ENCODE measurements around the gene PHC2.

The PHC2 gene

DNA sequence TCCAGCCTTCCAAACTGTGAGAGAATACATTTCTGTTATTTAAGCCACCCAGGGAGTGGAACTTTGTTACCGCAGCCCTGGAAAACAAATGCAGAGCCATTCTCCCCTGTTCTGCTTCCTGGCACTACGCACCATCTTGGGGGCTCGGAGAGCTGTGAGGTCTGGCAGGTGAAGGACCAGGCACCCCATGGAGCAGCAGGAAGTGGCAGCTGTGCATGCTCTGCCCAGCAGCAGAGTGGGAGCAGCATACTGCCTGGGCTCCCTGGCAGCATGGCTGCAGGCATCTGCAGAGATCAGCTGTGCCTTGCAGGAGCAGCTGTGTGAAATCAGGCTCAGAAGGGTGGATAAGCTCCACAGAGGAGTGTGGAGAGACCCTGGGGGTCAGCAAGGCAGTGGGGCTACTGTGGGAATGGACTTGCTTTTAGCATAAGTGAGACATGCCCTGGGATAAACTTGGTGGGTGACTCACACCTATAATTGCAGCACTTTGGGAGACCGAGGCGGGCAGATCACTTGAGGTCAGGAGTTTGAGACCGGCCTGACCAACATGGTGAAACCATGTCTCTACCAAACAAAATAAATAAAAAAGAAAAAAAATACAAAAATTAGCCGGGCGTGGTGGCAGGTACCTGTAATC, 23.9 kb upstream of the PHC2 start:
- TF ChIP-seq, protein P1, sequence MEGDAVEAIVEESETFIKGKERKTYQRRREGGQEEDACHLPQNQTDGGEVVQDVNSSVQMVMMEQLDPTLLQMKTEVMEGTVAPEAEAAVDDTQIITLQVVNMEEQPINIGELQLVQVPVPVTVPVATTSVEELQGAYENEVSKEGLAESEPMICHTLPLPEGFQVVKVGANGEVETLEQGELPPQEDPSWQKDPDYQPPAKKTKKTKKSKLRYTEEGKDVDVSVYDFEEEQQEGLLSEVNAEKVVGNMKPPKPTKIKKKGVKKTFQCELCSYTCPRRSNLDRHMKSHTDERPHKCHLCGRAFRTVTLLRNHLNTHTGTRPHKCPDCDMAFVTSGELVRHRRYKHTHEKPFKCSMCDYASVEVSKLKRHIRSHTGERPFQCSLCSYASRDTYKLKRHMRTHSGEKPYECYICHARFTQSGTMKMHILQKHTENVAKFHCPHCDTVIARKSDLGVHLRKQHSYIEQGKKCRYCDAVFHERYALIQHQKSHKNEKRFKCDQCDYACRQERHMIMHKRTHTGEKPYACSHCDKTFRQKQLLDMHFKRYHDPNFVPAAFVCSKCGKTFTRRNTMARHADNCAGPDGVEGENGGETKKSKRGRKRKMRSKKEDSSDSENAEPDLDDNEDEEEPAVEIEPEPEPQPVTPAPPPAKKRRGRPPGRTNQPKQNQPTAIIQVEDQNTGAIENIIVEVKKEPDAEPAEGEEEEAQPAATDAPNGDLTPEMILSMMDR (IDR thresholded peaks at IDR 0.05; ENCODE audit: low read depth, low read length): no peak
- no peak overlapping the region for H3K4me3 ChIP-seq (replicated peaks in 1 of 2; ENCODE audit: low read depth in 2 of 2, low read length in 2 of 2)
- DNase-seq (ENCODE audit: low read depth in 2 of 2): no peak

DNA sequence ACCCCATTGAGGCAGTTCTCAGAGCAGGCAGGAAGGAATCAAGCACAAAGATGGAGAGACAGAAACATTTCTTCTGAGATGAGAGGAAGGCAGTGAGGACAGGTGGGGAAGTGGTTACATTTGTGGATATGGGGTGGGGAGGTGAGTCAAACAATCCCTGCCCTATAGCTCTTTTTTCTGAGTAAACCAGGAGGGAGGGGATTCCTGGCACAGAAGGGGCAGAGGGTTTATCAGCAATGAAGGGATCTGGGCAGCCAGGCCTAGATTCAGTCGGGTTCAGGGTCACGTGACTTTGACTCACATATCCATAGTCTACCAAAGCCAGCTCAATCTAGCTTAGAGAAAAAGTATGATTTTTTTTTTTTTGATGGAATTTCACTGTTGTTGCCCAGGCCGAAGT, 15.7 kb upstream of the PHC2 start:
- no peak overlapping the region for H3K4me3 ChIP-seq (replicated peaks in 1 of 2; ENCODE audit: low read depth in 2 of 2, low read length in 2 of 2)
- TF ChIP-seq, protein P1 (IDR thresholded peaks at IDR 0.05; ENCODE audit: low read depth, low read length): no peak
- no peak for DNase-seq (ENCODE audit: low read depth in 2 of 2)

DNA sequence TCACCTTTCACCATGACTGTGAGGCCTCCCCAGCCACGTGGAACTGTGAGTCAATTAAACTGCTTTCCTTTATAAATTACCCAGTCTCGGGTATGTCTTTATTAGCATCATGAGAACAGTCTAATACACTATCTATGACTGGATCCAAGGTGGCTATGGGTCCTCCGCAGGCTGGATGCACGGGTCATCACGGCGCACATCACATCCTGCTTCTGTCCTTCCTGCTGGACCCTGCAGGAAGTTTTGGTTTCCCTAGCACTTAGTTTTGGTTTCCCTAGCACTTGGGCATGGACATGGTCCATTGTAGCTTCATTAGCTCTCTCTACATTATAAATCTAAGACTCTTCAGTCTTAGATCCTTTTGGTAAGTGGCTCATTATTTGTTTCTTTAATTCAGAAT, 14.2 kb upstream of the PHC2 start:
- TF ChIP-seq, protein P1 (IDR thresholded peaks at IDR 0.05; ENCODE audit: low read depth, low read length): no peak
- DNase-seq (ENCODE audit: low read depth in 2 of 2): no peak
- no peak overlapping the region for H3K4me3 ChIP-seq (replicated peaks in 1 of 2; ENCODE audit: low read depth in 2 of 2, low read length in 2 of 2)

DNA sequence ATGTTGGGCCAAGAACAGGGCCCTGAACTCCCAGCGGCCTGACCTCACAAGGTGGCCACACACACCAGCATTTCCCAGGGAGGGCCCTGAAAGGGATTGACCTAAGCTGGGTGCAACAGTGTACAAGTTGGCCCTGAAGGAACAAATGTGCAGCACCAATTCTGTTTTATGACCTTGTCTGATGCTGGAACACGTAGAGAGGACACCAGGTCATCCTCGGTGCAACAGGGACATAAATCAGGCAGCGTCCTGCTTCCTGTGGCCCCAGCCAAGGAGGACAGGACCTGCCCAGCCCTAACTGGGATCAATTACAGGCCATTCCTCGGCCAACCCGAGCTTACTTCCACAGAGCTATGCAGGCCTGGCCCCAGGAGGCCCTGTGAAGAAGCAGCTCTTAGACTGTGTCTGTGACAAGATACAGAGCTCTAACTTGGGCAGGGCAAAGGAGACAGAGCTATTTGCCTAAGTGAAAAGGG, 12.8 kb upstream of the PHC2 start:
- no peak overlapping the region for H3K4me3 ChIP-seq (replicated peaks in 1 of 2; ENCODE audit: low read depth in 2 of 2, low read length in 2 of 2)
- TF ChIP-seq, protein P1 (IDR thresholded peaks at IDR 0.05; ENCODE audit: low read depth, low read length): no peak
- DNase-seq (ENCODE audit: low read depth in 2 of 2): no peak

DNA sequence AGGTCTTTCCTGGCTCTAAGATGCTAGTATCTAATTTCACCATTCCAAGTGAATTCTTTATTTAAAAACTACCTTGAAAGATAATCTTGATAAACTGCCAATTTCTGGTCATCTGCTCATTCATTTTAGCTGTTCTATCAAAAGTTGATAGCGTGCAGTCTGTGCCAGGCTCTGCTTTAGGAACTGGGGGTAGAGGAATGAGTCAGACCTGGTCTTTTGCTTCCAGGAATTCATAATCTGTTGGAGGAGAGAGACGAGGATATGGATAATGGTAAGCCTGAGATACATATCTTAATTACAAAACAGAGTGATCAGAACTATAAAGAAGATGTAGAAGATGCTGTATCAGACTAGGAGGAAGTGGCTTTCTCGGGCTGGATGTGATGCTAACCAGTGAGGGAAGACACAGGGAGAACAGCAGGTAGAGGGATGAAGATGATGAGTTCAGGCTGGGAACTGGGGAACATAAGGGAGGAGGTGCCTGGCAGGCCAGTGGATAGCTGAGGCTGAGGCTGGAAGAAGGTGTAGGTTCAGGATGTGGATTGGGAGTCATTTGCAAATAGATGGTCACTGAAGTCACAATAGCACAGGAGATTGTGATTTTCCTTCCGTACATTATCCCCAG, 12.3 kb upstream of the PHC2 start:
- DNase-seq (ENCODE audit: low read depth in 2 of 2): no peak
- TF ChIP-seq, protein P1 (IDR thresholded peaks at IDR 0.05; ENCODE audit: low read depth, low read length): no peak
- no peak overlapping the region for H3K4me3 ChIP-seq (replicated peaks in 1 of 2; ENCODE audit: low read depth in 2 of 2, low read length in 2 of 2)

DNA sequence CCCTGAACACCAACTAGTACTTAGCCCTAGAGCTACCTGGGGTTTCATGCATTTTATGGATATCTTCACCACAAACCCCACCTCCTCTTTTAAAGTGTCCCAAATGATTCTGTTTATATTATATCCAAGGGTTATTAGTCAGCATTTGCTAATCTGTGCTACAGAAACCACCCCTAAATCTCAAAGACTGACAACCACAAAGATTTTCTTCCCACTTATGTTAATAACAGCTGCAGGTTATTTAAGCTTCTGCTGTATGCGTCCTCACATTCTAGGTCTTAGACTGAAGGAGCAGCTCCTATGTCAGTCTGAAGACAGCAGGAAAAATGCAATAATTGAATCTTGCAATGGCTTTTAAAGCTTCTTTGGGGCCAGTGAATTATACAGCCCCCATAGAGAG, 11.2 kb upstream of the PHC2 start:
- no peak for DNase-seq (ENCODE audit: low read depth in 2 of 2)
- TF ChIP-seq, protein P1 (IDR thresholded peaks at IDR 0.05; ENCODE audit: low read depth, low read length): no peak

More for the DNA sequence above, 11.2 kb upstream of the PHC2 start:
- H3K4me3 ChIP-seq (replicated peaks in 1 of 2; ENCODE audit: low read depth in 2 of 2, low read length in 2 of 2): no peak overlapping the region
